ENCODE measurements around the gene OR4S2. TPM values are rescaled to one million over a fixed set of nuclear protein-coding genes. Genes with fewer than 3 reads are reported as not detected.

The OR4S2 gene
- total RNA-seq, 1 experiment from 2014 or later: not detected

DNA sequence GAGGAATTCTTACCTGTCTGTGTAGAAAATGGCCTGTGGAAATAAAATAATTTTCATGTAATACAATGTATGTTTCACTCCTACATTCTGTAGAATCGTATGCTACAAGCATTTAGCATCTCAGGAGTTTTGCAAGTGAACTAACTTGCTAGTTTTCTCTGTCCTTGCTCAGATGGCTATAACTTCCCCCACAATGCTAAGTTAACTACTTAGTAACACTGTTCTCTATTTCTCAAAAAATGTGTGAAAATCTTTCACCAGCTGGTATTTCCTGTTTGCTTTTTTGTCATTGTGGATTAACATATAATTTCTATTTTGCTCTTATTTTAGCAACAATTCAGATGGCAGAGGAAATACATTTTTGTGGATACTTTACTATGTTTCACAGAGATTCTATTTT is 4.4 kb downstream of the OR4S2 start:
- no peak for DNase-seq (ENCODE audit: unreplicated experiment)
- Mint-ChIP-seq H3K36me3 (ENCODE audit: insufficient read depth, unreplicated experiment) (no peaks in the 10 kb centered on the region), H3K27ac (ENCODE audit: low read depth, unreplicated experiment) (no peak overlapping the region), H3K4me3 (ENCODE audit: unreplicated experiment) (no peak overlapping the region), H3K4me1 (ENCODE audit: insufficient read depth, unreplicated experiment) (no peaks in the 10 kb centered on the region), H3K9me3 (ENCODE audit: unreplicated experiment) (peaks cover 22% of the 10 kb centered on the region), H3K27me3 (ENCODE audit: insufficient read depth, unreplicated experiment) (no peaks in the 10 kb centered on the region)
- intact Hi-C loops (cut with micrococcal nuclease): no loop called here
- TF ChIP-seq, protein P1, sequence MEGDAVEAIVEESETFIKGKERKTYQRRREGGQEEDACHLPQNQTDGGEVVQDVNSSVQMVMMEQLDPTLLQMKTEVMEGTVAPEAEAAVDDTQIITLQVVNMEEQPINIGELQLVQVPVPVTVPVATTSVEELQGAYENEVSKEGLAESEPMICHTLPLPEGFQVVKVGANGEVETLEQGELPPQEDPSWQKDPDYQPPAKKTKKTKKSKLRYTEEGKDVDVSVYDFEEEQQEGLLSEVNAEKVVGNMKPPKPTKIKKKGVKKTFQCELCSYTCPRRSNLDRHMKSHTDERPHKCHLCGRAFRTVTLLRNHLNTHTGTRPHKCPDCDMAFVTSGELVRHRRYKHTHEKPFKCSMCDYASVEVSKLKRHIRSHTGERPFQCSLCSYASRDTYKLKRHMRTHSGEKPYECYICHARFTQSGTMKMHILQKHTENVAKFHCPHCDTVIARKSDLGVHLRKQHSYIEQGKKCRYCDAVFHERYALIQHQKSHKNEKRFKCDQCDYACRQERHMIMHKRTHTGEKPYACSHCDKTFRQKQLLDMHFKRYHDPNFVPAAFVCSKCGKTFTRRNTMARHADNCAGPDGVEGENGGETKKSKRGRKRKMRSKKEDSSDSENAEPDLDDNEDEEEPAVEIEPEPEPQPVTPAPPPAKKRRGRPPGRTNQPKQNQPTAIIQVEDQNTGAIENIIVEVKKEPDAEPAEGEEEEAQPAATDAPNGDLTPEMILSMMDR (IDR thresholded peaks at IDR 0.05; ENCODE audit: unreplicated experiment): no peak
- POLR2A ChIA-PET: interaction anchor here (0.6 kb wide), 1 partner anchor 45 kb away, joined by 3 read pairs; no protein-coding TSS in a partner anchor
- no TSS peak for BruUV-seq (replicated peaks)
- CTCF ChIA-PET: no interaction called here

DNA sequence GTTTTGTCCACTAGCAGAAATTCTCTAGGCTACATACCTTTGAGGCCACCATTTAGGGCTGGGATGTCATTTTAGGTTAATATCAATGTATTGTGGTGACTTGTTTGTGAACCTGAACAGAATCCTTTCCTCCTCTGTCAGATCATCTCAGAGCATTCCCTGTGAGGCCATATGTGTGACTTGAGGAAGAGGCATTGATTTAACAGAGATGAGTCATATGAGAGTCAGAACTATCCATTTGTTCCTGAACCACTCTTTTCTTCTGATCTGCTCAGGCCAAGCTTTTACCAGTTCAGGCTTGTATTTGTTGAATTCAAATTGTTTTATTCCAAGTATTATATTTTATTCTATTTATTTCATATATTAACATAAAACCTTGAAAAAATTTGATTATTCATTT is 7.0 kb downstream of the OR4S2 start:
- TF ChIP-seq, protein P1 (IDR thresholded peaks at IDR 0.05; ENCODE audit: unreplicated experiment): no peak
- H3K4me3 Mint-ChIP-seq (ENCODE audit: unreplicated experiment): no peak overlapping the region
- H3K4me1 Mint-ChIP-seq (ENCODE audit: insufficient read depth, unreplicated experiment): no peaks in the 10 kb centered on the region
- peaks cover 5% of the 10 kb centered on the region for H3K36me3 Mint-ChIP-seq (ENCODE audit: insufficient read depth, unreplicated experiment)
- POLR2A ChIA-PET: no interaction called here
- DNase-seq (ENCODE audit: unreplicated experiment): no peak
- no peak overlapping the region for H3K27ac Mint-ChIP-seq (ENCODE audit: low read depth, unreplicated experiment)
- no peaks in the 10 kb centered on the region for H3K27me3 Mint-ChIP-seq (ENCODE audit: insufficient read depth, unreplicated experiment)
- intact Hi-C loops (cut with micrococcal nuclease): no loop called here
- BruUV-seq (replicated peaks): no TSS peak
- CTCF ChIA-PET: no interaction called here
- H3K9me3 Mint-ChIP-seq (ENCODE audit: unreplicated experiment): peaks cover 12% of the 10 kb centered on the region

DNA sequence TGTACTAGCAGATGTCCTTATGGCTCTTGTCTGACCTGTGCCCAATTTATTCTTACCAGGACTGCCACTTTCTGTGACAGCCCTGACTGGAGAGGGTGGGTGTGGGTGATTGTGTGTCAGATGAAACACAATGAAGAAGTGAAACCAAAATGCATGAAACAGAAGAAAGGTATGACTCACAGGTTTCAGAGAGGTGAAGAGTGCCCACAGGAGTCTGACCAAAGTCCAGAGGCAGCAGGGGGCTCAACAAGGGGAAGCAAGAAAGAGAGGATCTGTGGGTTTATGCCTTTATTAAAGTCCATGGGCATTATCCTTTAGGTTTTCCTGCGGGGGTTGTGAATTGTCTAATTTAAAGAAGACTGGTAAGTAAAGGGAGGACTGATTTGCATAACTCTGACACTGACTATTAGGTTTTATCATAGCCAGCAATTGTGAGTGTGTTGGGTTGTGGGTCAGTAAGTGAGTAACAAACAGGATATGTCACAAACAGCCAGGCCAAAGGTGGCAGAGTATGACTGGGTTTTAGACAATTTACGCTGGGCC is 10.0 kb downstream of the OR4S2 start:
- H3K9me3 Mint-ChIP-seq (ENCODE audit: unreplicated experiment): peaks cover 22% of the 10 kb centered on the region
- TF ChIP-seq, protein P1 (IDR thresholded peaks at IDR 0.05; ENCODE audit: unreplicated experiment): no peak
- no peak overlapping the region for H3K27ac Mint-ChIP-seq (ENCODE audit: low read depth, unreplicated experiment)
- no TSS peak for BruUV-seq (replicated peaks)
- H3K4me3 Mint-ChIP-seq (ENCODE audit: unreplicated experiment): peak overlapping the region; percentile 15
- H3K36me3 Mint-ChIP-seq (ENCODE audit: insufficient read depth, unreplicated experiment): peaks cover 7% of the 10 kb centered on the region
- POLR2A ChIA-PET: no interaction called here
- intact Hi-C loops (cut with micrococcal nuclease): no loop called here
- DNase-seq (ENCODE audit: unreplicated experiment): no peak
- H3K27me3 Mint-ChIP-seq (ENCODE audit: insufficient read depth, unreplicated experiment): no peaks in the 10 kb centered on the region
- no peaks in the 10 kb centered on the region for H3K4me1 Mint-ChIP-seq (ENCODE audit: insufficient read depth, unreplicated experiment)
- CTCF ChIA-PET: no interaction called here

- Mint-ChIP-seq H3K27me3 (ENCODE audit: insufficient read depth, unreplicated experiment) (no peaks in the 10 kb centered on the region), H3K4me1 (ENCODE audit: insufficient read depth, unreplicated experiment) (no peaks in the 10 kb centered on the region), H3K36me3 (ENCODE audit: insufficient read depth, unreplicated experiment) (peaks cover 7% of the 10 kb centered on the region), H3K4me3 (ENCODE audit: unreplicated experiment) (no peak overlapping the region), H3K9me3 (ENCODE audit: unreplicated experiment) (peaks cover 24% of the 10 kb centered on the region), H3K27ac (ENCODE audit: low read depth, unreplicated experiment) (no peak overlapping the region)
- TF ChIP-seq, protein P1 (IDR thresholded peaks at IDR 0.05; ENCODE audit: unreplicated experiment): no peak
- ChIA-PET CTCF (no interaction called here), POLR2A (no interaction called here)
- no peak for DNase-seq (ENCODE audit: unreplicated experiment)
- no TSS peak for BruUV-seq (replicated peaks)
- intact Hi-C loops (cut with micrococcal nuclease): no loop called here
These were observed 10.5 kb downstream of the OR4S2 start for GRCh38 chr11:55658608-55659007.
